ENCODE results near the gene FIGNL1. TPM values are rescaled to one million over a fixed set of nuclear protein-coding genes. Genes with fewer than 3 reads are reported as not detected.
"Not testable (repeated sequence)": the region's sequence is repeated elsewhere in the genome, so short reads cannot be mapped to it uniquely, and the experiment has no call there.

The FIGNL1 gene
- total RNA-seq, 1 donor from 2014 or later, result 3.3 TPM

GRCh38 chr7:50472427-50472826 is 22.3 kb upstream of the FIGNL1 start:
- ATAC-seq, result no peak
- no peak for DNase-seq (ENCODE audit: low spot score)

GRCh38 chr7:50471970-50472369 is 21.8 kb upstream of the FIGNL1 start:
- no peak for DNase-seq (ENCODE audit: low spot score)
- no peak for ATAC-seq

DNA sequence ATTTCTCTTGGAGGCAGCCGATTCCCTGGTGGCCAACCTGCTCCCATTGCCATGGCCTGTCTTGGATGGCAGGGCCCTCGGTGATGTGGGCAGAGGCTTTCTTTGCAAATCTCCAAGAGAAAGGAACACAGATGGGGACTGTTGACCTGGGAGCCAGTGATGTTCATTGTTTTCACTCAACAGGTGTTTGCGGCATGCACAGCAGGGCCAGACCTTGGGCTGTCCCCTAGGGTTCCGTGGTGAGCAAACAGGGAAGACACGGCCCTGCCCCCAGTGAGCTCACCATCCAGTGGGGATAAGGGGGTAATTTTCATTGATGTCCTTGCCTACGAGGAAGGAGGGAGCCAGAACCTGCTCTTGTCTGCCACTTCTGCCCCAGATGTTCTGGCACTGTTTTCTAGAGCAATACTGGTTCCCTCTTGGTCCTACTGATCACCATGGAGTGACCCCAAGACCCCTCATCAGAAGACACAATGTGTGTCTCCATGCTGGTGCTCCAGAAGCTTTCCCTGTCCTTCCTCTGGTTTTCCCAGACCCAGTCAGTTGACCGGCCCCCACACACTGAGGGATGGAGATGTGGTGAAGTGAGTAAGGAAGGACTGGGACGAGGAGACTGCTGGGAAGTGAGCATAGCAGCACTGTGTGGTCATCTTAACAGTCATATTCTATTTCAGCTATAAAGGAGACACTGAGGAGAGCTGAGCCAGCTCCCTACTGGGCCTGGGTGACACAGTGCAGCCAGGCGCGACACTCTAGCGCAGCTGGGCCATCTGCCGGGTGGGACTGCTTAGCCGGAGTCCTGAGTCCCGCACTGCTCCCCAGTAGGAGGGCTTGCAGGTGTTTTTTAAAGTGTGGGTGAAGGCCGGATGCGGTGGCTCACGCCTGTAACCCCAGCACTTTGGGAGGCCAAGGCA is 20.4 kb upstream of the FIGNL1 start:
- no peak for ATAC-seq
- no peak for DNase-seq (ENCODE audit: low spot score)

- ATAC-seq, result no peak
Observed at GRCh38 chr7:50469181-50469580, 19.0 kb upstream of the FIGNL1 start.

GRCh38 chr7:50467817-50468610 is 17.9 kb upstream of the FIGNL1 start:
- ATAC-seq (peak; percentile 98), DNase-seq (ENCODE audit: low spot score) (peak; percentile 82)

More at GRCh38 chr7:50469181-50469580, 19.0 kb upstream of the FIGNL1 start:
- DNase-seq (ENCODE audit: low spot score), result no peak

GRCh38 chr7:50466815-50467585 is 16.9 kb upstream of the FIGNL1 start:
- ATAC-seq (no peak), DNase-seq (ENCODE audit: low spot score) (no peak)

- DNase-seq (ENCODE audit: low spot score) (no peak), ATAC-seq (no peak)
Observed at GRCh38 chr7:50463035-50463434, 12.9 kb upstream of the FIGNL1 start.

DNA sequence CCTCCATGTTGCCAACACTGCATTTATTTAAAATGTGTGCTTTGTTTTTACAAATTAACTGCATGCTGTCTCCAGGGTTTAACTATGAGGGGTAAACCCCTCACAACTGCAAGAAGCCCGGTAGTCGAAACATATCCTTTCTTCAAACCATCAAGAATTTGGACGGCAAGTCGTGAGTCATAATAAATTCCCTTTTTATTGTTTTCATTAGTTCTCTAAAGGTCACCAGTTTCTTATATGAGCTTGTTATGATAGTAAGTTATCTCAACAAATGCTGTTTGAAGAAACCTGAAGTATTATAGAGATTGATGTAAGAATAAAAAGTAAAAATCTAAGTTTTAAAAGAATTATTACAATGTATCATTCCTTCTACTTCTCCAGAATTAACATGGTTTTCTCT is 12.2 kb upstream of the FIGNL1 start:
- ATAC-seq, result no peak
- DNase-seq (ENCODE audit: low spot score), result no peak

- no peak for ATAC-seq
Observed at GRCh38 chr7:50461695-50462094, 11.5 kb upstream of the FIGNL1 start.

DNA sequence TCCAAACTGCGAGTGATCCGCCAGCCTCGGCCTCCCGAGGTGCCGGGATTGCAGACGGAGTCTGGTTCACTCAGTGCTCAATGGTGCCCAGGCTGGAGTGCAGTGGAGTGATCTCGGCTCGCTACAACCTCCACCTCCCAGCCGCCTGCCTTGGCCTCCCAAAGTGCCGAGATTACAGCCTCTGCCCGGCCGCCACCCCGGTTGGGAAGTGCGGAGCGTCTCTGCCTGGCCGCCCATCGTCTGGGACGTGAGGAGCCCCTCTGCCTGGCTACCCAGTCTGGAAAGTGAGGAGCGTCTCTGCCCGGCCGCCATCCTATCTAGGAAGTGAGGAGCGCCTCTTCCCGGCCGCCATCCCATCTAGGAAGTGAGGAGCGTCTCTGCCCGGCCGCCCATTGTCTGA is 9.0 kb upstream of the FIGNL1 start:
- not testable (repeated sequence) for ATAC-seq; DNase-seq (ENCODE audit: low spot score)

More at GRCh38 chr7:50461695-50462094, 11.5 kb upstream of the FIGNL1 start:
- DNase-seq (ENCODE audit: low spot score), result no peak

DNA sequence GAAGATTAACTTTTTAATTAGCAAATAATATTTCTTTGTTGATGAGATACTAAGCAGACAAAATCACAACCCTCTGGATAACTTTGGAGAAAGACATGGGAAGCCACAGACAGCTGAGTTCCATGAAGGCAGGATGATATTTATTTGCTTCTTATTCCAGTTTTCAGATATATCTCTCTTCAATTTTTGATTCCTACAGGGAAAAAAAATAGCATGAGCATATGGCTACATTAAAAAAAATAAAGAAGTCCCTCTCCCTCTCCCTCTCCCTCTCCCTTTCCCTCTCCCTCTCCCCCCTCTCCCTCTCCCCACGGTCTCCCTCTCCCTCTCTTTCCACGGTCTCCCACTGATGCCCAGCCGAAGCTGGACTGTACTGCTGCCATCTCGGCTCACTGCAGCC is 8.5 kb upstream of the FIGNL1 start:
- DNase-seq (ENCODE audit: low spot score); ATAC-seq: not testable (repeated sequence)

- DNase-seq (ENCODE audit: low spot score) (no peak), ATAC-seq (peak; percentile 94)
Observed at GRCh38 chr7:50456371-50457123, 6.4 kb upstream of the FIGNL1 start.

GRCh38 chr7:50455658-50456057 is 5.5 kb upstream of the FIGNL1 start:
- no peak for DNase-seq (ENCODE audit: low spot score)
- ATAC-seq, result no peak

GRCh38 chr7:50454968-50455367 is 4.8 kb upstream of the FIGNL1 start:
- no peak for DNase-seq (ENCODE audit: low spot score)
- no peak for ATAC-seq

DNA sequence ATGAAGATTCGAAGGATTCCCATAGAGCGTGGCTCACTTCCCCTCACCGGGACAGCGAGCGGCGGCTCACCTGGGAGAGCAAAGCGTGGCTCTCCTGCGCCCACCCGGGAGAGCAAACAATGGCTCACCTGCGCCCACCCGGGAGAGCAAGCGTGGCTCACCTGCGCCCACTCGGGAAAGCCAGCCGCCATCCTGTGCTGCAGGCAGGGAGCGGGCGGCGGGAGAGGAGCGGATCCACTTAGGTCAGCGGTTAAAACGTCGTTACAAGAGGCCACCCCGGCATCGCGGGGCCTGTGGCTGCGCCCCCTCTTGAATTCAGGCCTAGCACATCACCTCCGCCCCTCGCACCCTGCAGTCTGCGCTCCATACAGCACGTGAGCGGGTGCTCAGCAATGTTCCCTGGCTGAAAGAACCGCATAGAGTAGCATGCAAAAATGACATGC is 461 bp upstream of the FIGNL1 start:
- DNase-seq (ENCODE audit: low spot score), result no peak
- peak; percentile 62 for ATAC-seq

DNA sequence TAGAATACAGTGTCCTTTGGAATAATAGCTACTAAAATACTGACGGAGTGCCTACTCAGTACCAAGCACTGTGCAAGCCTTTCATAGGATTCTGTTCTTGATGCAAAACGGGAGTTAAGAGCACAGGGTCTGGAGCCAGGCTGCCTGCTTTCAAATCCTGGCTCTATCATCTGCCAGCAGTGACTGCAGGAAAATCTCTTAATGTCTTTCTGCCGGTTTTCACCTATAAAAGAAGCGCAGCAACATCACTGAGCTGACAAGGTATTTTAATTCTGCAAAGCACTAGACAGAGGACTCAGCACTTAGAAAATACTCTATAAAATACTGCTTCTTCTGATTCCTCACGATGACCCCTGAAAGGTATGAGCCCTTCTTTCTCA is 659 bp downstream of the FIGNL1 start:
- ATAC-seq (no peak), DNase-seq (ENCODE audit: low spot score) (no peak)

- ATAC-seq (no peak), DNase-seq (ENCODE audit: low spot score) (no peak)
Observed at GRCh38 chr7:50448823-50449222, 1.3 kb downstream of the FIGNL1 start.

- no peak for ATAC-seq
- DNase-seq (ENCODE audit: low spot score), result no peak
Observed at GRCh38 chr7:50446542-50446960, 3.6 kb downstream of the FIGNL1 start.

DNA sequence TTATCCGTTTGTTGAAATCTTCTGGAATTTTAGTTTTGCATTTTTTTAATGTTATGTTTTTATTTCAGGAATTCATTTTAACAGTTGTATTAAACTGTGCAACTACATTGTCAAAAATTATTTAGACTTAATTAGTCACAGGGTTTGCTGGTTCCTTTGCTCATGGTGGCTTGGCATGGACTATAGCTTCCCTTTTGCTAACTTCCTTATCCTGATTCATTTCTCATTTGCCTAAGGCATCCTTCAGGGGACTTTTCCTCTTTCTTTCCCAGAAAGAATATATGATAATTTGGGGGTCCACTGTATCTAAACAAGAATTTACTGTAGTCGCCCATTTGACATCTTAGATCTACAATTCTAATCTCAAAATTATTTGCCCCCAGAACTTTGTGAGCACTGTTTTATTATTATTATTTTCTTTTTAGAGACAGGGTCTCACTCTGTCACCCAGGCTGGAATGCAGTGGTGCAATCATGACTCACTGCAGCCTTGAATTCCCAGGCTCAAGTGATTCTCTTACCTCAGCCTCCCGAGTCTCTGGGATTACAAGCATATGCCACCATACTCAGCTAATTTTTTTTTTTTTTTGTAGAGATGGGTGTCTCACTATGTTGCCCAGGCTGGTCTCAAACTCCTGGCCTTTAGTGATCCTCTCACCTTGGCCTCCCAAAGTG is 13.9 kb downstream of the FIGNL1 start:
- no peak for ATAC-seq
- DNase-seq (ENCODE audit: low spot score), result no peak

All from left lobe of liver (tissue), 2 donors.